Measurements from ENCODE around the gene FAM222B. TPM values are rescaled to one million over a fixed set of nuclear protein-coding genes. Genes with fewer than 3 reads are reported as not detected.

FAM222B gene
- total RNA-seq, 1 experiment from 2014 or later, result 37.7 TPM

GRCh38 chr17:28867276-28867675, 24.7 kb upstream of the FAM222B start:
- Mint-ChIP-seq H3K4me1 (ENCODE audit: low read depth, unreplicated experiment) (peaks cover 6% of the 10 kb centered on the region), H3K27ac (ENCODE audit: unreplicated experiment) (no peak overlapping the region), H3K36me3 (ENCODE audit: insufficient read depth, unreplicated experiment) (no peaks in the 10 kb centered on the region), H3K27me3 (ENCODE audit: unreplicated experiment) (no peaks in the 10 kb centered on the region), H3K9me3 (ENCODE audit: low read depth, unreplicated experiment) (no peaks in the 10 kb centered on the region), H3K4me3 (ENCODE audit: low read depth, unreplicated experiment) (no peak overlapping the region)
- intact Hi-C loops (cut with micrococcal nuclease; ENCODE audit: unreplicated experiment), result no loop called here
- no peak for TF ChIP-seq CTCF (IDR thresholded peaks at IDR 0.05; ENCODE audit: unreplicated experiment)
- CTCF ChIA-PET, result no interaction called here
- no TSS peak for BruUV-seq (replicated peaks)
- DNase-seq, result no peak

- TF ChIP-seq CTCF (IDR thresholded peaks at IDR 0.05; ENCODE audit: unreplicated experiment), result no peak
- no peaks in the 10 kb centered on the region for H3K9me3 Mint-ChIP-seq (ENCODE audit: low read depth, unreplicated experiment)
- H3K27ac Mint-ChIP-seq (ENCODE audit: unreplicated experiment), result no peak overlapping the region
- no peak overlapping the region for H3K4me3 Mint-ChIP-seq (ENCODE audit: low read depth, unreplicated experiment)
- no peaks in the 10 kb centered on the region for H3K36me3 Mint-ChIP-seq (ENCODE audit: insufficient read depth, unreplicated experiment)
- no peaks in the 10 kb centered on the region for H3K27me3 Mint-ChIP-seq (ENCODE audit: unreplicated experiment)
- BruUV-seq (replicated peaks), result no TSS peak
- no peak for DNase-seq
- intact Hi-C loops (cut with micrococcal nuclease; ENCODE audit: unreplicated experiment), result no loop called here
- H3K4me1 Mint-ChIP-seq (ENCODE audit: low read depth, unreplicated experiment), result peaks cover 6% of the 10 kb centered on the region
- CTCF ChIA-PET, result no interaction called here
Observed at GRCh38 chr17:28865946-28866752, 23.6 kb upstream of the FAM222B start.

GRCh38 chr17:28864991-28865849, 22.6 kb upstream of the FAM222B start:
- no peak for DNase-seq
- H3K27ac Mint-ChIP-seq (ENCODE audit: unreplicated experiment), result no peak overlapping the region
- BruUV-seq (replicated peaks), result no TSS peak
- H3K9me3 Mint-ChIP-seq (ENCODE audit: low read depth, unreplicated experiment), result no peaks in the 10 kb centered on the region
- H3K27me3 Mint-ChIP-seq (ENCODE audit: unreplicated experiment), result no peaks in the 10 kb centered on the region
- no peak overlapping the region for H3K4me3 Mint-ChIP-seq (ENCODE audit: low read depth, unreplicated experiment)
- CTCF ChIA-PET, result no interaction called here
- peaks cover 4% of the 10 kb centered on the region for H3K36me3 Mint-ChIP-seq (ENCODE audit: insufficient read depth, unreplicated experiment)
- intact Hi-C loops (cut with micrococcal nuclease; ENCODE audit: unreplicated experiment), result no loop called here
- peaks cover 6% of the 10 kb centered on the region for H3K4me1 Mint-ChIP-seq (ENCODE audit: low read depth, unreplicated experiment)
- TF ChIP-seq CTCF (IDR thresholded peaks at IDR 0.05; ENCODE audit: unreplicated experiment), result no peak

- Mint-ChIP-seq H3K36me3 (ENCODE audit: insufficient read depth, unreplicated experiment) (peaks cover 12% of the 10 kb centered on the region), H3K27me3 (ENCODE audit: unreplicated experiment) (no peaks in the 10 kb centered on the region), H3K27ac (ENCODE audit: unreplicated experiment) (no peak overlapping the region), H3K4me1 (ENCODE audit: low read depth, unreplicated experiment) (peaks cover 6% of the 10 kb centered on the region), H3K9me3 (ENCODE audit: low read depth, unreplicated experiment) (no peaks in the 10 kb centered on the region), H3K4me3 (ENCODE audit: low read depth, unreplicated experiment) (no peak overlapping the region)
- no TSS peak for BruUV-seq (replicated peaks)
- no peak for TF ChIP-seq CTCF (IDR thresholded peaks at IDR 0.05; ENCODE audit: unreplicated experiment)
- DNase-seq, result no peak
- CTCF ChIA-PET, result interaction anchor here (0.7 kb wide), 1 partner anchor 100 kb away, joined by 5 read pairs; no protein-coding TSS in a partner anchor
- intact Hi-C loops (cut with micrococcal nuclease; ENCODE audit: unreplicated experiment), result no loop called here
Observed at GRCh38 chr17:28863953-28864352, 21.4 kb upstream of the FAM222B start.

Measured in Calu3 (cell line).